K562 (cell line): ENCODE data around the gene FHIT. TPM values are rescaled to one million over a fixed set of nuclear protein-coding genes. Genes with fewer than 3 reads are reported as not detected.

ENCODE experiments used
- PHF20 ChIP-seq: fragments of 450-650 bp; IDR thresholded peaks from 2 replicates; pipeline ENCODE4 v1.6.1; 2018; ENCODE audit not compliant: partially characterized antibody
- ZMIZ1 ChIP-seq, 2 experiments: fragments of 150-350 bp in 1 of 2; IDR thresholded peaks; 2 replicates each; pipeline ENCODE4 v1.6.1; 2012 to 2016; ENCODE audit warnings: low read depth in 2 of 2, low read length in 2 of 2, mild to moderate bottlenecking in 1 of 2, moderate library complexity in 1 of 2
- polyA plus RNA-seq, 8 experiments: library from polyadenylated mRNA; depleted of rRNA in 4 of 8; stranded (reverse) in 5 of 8; unstranded in 3 of 8; fragments of >200 nt; fragmentation: Nextera tagmentation in 2 of 8; fragmentation: Illumina TruSeq in 1 of 8; extraction: Ambion mirVana in 2 of 8; extraction: Trizol in 1 of 8; gene quantifications; 2 replicates each; pipeline versions ENCODE4 v1.2.1 to v1.2.3, GENCODE V29; 2011 to 2014; ENCODE audit warnings: inconsistent platforms in 1 of 8, missing spikeins in 1 of 8
- total RNA-seq, 7 experiments: library from RNA; depleted of rRNA in 6 of 7; stranded (reverse); fragments of >200 nt in 6 of 7; fragmentation: Illumina TruSeq in 2 of 7; extraction: Trizol in 2 of 7; gene quantifications; 2 replicates each; pipeline versions ENCODE4 v1.2.1 to v1.2.3, GENCODE V29; 2011 to 2021; ENCODE audit warnings: low replicate concordance in 1 of 7
- TF ChIP-seq, protein P1 (sequence below), 2 experiments: fragments of 450-650 bp; IDR thresholded peaks; 2 replicates each; pipeline ENCODE4 v1.6.1; 2016; ENCODE audit warnings: mild to moderate bottlenecking in 2 of 2, borderline replicate concordance in 1 of 2, low read depth in 1 of 2, moderate library complexity in 1 of 2
- TF ChIP-seq, protein P2 (sequence below), 2 experiments: IDR thresholded peaks in 1 of 2; conservative IDR thresholded peaks in 1 of 2; 2 replicates each; pipeline ENCODE4 v1.6.1; 2016; ENCODE audit warnings: low read depth in 2 of 2, mild to moderate bottlenecking in 1 of 2, missing compliant biosample characterization in 1 of 2, missing genetic modification characterization in 1 of 2, moderate library complexity in 1 of 2

FHIT gene
- total and polyA plus RNA-seq, 9 of the 15 experiments (the other 6 are each of a cell fraction or from before 2014, with no cell fraction given): 1.7 to 9.1 (median 4.3) TPM

DNA sequence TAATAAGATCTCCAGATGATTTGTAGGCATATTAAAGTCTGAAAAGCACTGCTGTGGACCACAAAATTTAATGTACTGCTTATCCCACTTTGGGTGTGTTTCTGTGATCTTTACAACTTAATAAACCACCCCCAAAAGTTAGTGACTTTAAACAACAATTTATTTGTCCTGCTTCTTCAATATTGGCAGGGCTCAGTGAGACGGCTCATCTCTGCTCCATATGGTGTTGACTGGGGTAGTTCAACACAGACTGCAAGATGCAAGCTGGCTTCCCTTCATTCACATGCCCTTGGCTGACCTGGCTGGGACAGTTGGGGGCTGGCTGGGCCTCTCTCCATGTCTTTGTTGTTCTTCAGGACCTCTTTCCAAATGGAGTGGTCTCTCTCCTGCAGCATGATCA lies 337.8 kb downstream of the FHIT start (continued):
- TF ChIP-seq, protein P1, sequence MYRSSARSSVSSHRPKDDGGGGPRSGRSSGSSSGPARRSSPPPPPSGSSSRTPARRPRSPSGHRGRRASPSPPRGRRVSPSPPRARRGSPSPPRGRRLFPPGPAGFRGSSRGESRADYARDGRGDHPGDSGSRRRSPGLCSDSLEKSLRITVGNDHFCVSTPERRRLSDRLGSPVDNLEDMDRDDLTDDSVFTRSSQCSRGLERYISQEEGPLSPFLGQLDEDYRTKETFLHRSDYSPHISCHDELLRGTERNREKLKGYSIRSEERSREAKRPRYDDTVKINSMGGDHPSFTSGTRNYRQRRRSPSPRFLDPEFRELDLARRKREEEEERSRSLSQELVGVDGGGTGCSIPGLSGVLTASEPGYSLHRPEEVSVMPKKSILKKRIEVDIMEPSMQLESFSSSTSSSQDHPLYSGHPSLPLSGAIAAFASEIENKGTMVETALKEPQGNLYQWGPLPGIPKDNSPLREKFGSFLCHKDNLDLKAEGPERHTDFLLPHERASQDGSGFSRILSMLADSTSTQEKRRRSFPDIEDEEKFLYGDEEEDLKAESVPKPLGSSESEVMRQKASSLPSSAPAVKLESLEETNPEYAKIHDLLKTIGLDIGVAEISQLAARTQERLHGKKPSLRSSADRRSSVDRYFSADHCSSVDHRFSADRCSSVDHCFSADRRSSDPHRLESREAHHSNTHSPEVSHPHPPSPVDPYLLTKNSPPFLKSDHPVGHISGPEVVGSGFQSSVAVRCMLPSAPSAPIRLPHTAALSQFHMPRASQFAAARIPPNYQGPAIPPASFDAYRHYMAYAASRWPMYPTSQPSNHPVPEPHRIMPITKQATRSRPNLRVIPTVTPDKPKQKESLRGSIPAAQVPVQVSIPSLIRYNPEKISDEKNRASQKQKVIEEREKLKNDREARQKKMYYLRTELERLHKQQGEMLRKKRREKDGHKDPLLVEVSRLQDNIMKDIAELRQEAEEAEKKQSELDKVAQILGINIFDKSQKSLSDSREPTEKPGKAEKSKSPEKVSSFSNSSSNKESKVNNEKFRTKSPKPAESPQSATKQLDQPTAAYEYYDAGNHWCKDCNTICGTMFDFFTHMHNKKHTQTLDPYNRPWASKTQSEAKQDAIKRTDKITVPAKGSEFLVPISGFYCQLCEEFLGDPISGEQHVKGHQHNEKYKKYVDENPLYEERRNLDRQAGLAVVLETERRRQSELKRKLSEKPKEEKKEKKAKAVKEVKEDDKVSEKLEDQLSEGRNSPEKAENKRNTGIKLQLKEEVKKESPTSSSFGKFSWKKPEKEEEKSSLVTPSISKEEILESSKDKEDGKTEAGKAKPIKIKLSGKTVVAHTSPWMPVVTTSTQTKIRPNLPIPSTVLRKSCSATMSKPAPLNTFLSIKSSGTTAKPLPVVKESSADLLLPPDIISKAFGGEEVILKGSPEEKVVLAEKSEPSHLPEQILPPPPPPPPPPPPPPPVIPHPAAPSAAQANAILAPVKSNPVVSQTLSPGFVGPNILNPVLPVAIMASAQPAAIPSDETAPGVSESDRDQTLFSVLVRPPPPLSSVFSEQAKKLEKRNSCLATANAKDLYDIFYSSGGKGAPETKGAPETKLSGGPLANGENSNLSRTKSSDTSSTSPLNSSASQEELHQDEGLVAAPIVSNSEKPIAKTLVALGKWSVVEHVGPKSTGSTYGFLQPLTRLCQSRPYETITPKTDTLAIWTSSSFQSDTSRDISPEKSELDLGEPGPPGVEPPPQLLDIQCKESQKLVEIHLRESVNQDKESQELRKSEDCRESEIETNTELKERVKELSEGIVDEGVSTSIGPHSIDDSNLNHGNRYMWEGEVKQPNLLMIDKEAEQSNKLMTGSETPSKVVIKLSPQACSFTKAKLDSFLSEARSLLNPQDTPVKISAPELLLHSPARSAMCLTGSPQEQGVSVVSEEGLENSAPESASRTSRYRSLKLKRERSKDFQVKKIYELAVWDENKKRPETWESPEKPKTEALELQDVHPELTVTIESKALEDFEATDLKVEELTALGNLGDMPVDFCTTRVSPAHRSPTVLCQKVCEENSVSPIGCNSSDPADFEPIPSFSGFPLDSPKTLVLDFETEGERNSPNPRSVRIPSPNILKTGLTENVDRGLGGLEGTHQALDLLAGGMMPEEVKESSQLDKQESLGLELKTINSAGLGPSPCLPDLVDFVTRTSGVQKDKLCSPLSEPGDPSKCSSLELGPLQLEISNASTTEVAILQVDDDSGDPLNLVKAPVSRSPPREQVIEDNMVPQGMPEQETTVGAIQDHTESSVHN (IDR thresholded peaks at IDR 0.05; ENCODE audit: borderline replicate concordance in 1 of 2, low read depth in 1 of 2): no peak
- TF ChIP-seq, protein P2, sequence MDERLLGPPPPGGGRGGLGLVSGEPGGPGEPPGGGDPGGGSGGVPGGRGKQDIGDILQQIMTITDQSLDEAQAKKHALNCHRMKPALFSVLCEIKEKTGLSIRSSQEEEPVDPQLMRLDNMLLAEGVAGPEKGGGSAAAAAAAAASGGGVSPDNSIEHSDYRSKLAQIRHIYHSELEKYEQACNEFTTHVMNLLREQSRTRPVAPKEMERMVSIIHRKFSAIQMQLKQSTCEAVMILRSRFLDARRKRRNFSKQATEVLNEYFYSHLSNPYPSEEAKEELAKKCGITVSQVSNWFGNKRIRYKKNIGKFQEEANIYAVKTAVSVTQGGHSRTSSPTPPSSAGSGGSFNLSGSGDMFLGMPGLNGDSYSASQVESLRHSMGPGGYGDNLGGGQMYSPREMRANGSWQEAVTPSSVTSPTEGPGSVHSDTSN (CRISPR knock-in tag; IDR thresholded peaks at IDR 0.05; ENCODE audit: low read depth): no peak
- TF ChIP-seq, protein P2 (tag; conservative IDR thresholded peaks at IDR 0.05; ENCODE audit: low read depth): no peak
- TF ChIP-seq PHF20 (no peak), ZMIZ1 (IDR thresholded peaks at IDR 0.05; ENCODE audit: low read depth in 2 of 2, low read length in 2 of 2) (no peak)
